Glutamatergic neuron (in vitro differentiated cells): Measurements from ENCODE around the gene TACC3. TPM values are rescaled to one million over a fixed set of nuclear protein-coding genes. Genes with fewer than 3 reads are reported as not detected.

Source experiments
- DNase-seq: peaks from one replicate; pipeline ENCODE4 v3.0.0; 2022
- H3K27ac Mint-ChIP-seq: one replicate; pipeline ENCODE4 v1.8.0; 2020; ENCODE audit warnings: mild to moderate bottlenecking, mixed read lengths, inconsistent platforms; ENCODE audit not compliant: unreplicated experiment
- H3K27me3 Mint-ChIP-seq: one replicate; pipeline ENCODE4 v1.8.0; 2020; ENCODE audit warnings: mild to moderate bottlenecking, moderate library complexity, mixed read lengths, inconsistent platforms; ENCODE audit not compliant: unreplicated experiment
- H3K36me3 Mint-ChIP-seq: one replicate; pipeline ENCODE4 v1.8.0; 2020; ENCODE audit warnings: mild to moderate bottlenecking, mixed read lengths, inconsistent platforms; ENCODE audit not compliant: unreplicated experiment
- H3K4me1 Mint-ChIP-seq: one replicate; pipeline ENCODE4 v1.8.0; 2020; ENCODE audit warnings: mild to moderate bottlenecking, low read depth, mixed read lengths, inconsistent platforms; ENCODE audit not compliant: unreplicated experiment
- H3K4me3 Mint-ChIP-seq: one replicate; pipeline ENCODE4 v1.8.0; 2020; ENCODE audit warnings: mild to moderate bottlenecking, mixed read lengths, inconsistent platforms; ENCODE audit not compliant: unreplicated experiment
- H3K9me3 Mint-ChIP-seq: one replicate; pipeline ENCODE4 v1.8.0; 2020; ENCODE audit warnings: mild to moderate bottlenecking, moderate library complexity, mixed read lengths, inconsistent platforms; ENCODE audit not compliant: unreplicated experiment
- CTCF ChIP-seq: fragments of 200-600 bp; sonication (generic); IDR thresholded peaks from one replicate; pipeline ENCODE4 v1.5.0; 2021; ENCODE audit not compliant: partially characterized antibody, unreplicated experiment
- total RNA-seq: library from RNA; stranded (reverse); fragmentation: NEBNext Ultra II Directional; extraction: Animal tissue kit (Norgen Biotek cat#: 25700); gene quantifications from one replicate; pipeline ENCODE4 v1.2.1, GENCODE V29; 2021; ENCODE audit not compliant: unreplicated experiment

Gene TACC3
- total RNA-seq, 1 donor from 2014 or later = 23.0 TPM

- H3K4me3 Mint-ChIP-seq = no peak overlapping the region
- TF ChIP-seq CTCF = no peak
- no peaks in the 10 kb centered on the region for H3K36me3 Mint-ChIP-seq
- no peaks in the 10 kb centered on the region for H3K4me1 Mint-ChIP-seq
- DNase-seq = no peak
- no peaks in the 10 kb centered on the region for H3K27me3 Mint-ChIP-seq
- no peak overlapping the region for H3K27ac Mint-ChIP-seq
- H3K9me3 Mint-ChIP-seq = peaks cover 2% of the 10 kb centered on the region
Measured at GRCh38 chr4:1784789-1785591, 63.7 kb downstream of the TACC3 start.

- Mint-ChIP-seq H3K36me3 (no peaks in the 10 kb centered on the region), H3K9me3 (peaks cover 2% of the 10 kb centered on the region), H3K27ac (no peak overlapping the region), H3K4me3 (no peak overlapping the region), H3K4me1 (no peaks in the 10 kb centered on the region), H3K27me3 (no peaks in the 10 kb centered on the region)
- DNase-seq = no peak
- TF ChIP-seq CTCF = no peak
Measured at GRCh38 chr4:1785592-1785991, 64.3 kb downstream of the TACC3 start.

GRCh38 chr4:1786544-1787362, 65.4 kb downstream of the TACC3 start:
- no peaks in the 10 kb centered on the region for H3K4me1 Mint-ChIP-seq
- no peak overlapping the region for H3K27ac Mint-ChIP-seq
- peaks cover 2% of the 10 kb centered on the region for H3K9me3 Mint-ChIP-seq

GRCh38 chr4:1787411-1788077, 66.2 kb downstream of the TACC3 start:
- no peak overlapping the region for H3K4me3 Mint-ChIP-seq
- no peaks in the 10 kb centered on the region for H3K36me3 Mint-ChIP-seq
- H3K9me3 Mint-ChIP-seq = peaks cover 2% of the 10 kb centered on the region
- TF ChIP-seq CTCF = no peak
- no peak for DNase-seq
- H3K27me3 Mint-ChIP-seq = peaks cover 6% of the 10 kb centered on the region
- no peaks in the 10 kb centered on the region for H3K4me1 Mint-ChIP-seq
- H3K27ac Mint-ChIP-seq = no peak overlapping the region

More at GRCh38 chr4:1786544-1787362, 65.4 kb downstream of the TACC3 start:
- DNase-seq = no peak
- no peak for TF ChIP-seq CTCF
- Mint-ChIP-seq H3K27me3 (peaks cover 4% of the 10 kb centered on the region), H3K36me3 (no peaks in the 10 kb centered on the region), H3K4me3 (no peak overlapping the region)
